Effector memory CD4-positive, alpha-beta T cell (primary cell): Measurements from ENCODE around the gene MAGI3.
"Not testable (repeated sequence)": the region's sequence is repeated elsewhere in the genome, so short reads cannot be mapped to it uniquely, and the experiment has no call there.

Experiments
- DNase-seq, 3 donors: peaks; one replicate each; pipeline ENCODE4 v3.0.0-alpha.2; 2020
- H3K27ac ChIP-seq: 2 replicates; pipeline ENCODE4 v1.7.0; 2013; ENCODE audit warnings: mild to moderate bottlenecking, low read length, moderate library complexity; ENCODE audit not compliant: insufficient read depth, poor library complexity, severe bottlenecking
- H3K27me3 ChIP-seq: replicated peaks from 2 replicates; pipeline ENCODE4 v1.7.0; 2013; ENCODE audit warnings: mild to moderate bottlenecking, low read length; ENCODE audit not compliant: insufficient read depth, control insufficient read depth, poor library complexity, severe bottlenecking
- H3K36me3 ChIP-seq: 2 replicates; pipeline ENCODE4 v1.7.0; 2013; ENCODE audit warnings: mild to moderate bottlenecking, low read length, moderate library complexity; ENCODE audit not compliant: control insufficient read depth, insufficient read depth
- H3K4me1 ChIP-seq: 2 replicates; pipeline ENCODE4 v1.7.0; 2013; ENCODE audit warnings: low read length, mild to moderate bottlenecking; ENCODE audit not compliant: control insufficient read depth, insufficient read depth, poor library complexity, severe bottlenecking
- H3K4me3 ChIP-seq: 2 replicates; pipeline ENCODE4 v1.7.0; 2013; ENCODE audit warnings: low read length, low read depth, mild to moderate bottlenecking; ENCODE audit not compliant: insufficient read depth, poor library complexity, severe bottlenecking
- H3K9me3 ChIP-seq: 2 replicates; pipeline ENCODE4 v1.7.0; 2013; ENCODE audit warnings: mild to moderate bottlenecking, low read length, moderate library complexity; ENCODE audit not compliant: control insufficient read depth

The MAGI3 gene

DNA sequence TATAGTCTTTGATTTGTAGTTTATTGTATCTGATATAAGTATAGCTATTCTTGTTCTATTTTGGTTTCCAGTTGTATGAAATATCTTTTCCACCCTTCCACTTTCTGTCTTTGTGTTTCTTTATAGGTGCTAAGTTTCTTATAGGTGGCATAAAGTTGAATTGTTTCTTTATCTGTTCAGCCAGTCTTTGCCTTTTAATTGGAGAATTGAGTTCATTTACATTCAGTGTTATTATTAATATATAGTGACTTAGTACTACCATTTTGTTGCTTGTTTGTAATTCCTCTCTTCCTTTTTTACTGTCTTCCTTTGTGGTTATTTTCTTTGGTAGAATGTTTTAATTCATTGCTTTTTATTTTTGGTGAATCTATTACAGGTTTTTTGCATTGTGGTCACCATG lies 77.7 kb downstream of the MAGI3 start:
- H3K9me3 ChIP-seq, result no peaks in the 10 kb centered on the region
- H3K27ac ChIP-seq, result no peak overlapping the region
- H3K4me3 ChIP-seq, result no peak overlapping the region
- no peaks in the 10 kb centered on the region for H3K27me3 ChIP-seq
- no peak for DNase-seq
- no peaks in the 10 kb centered on the region for H3K4me1 ChIP-seq
- H3K36me3 ChIP-seq, result no peaks in the 10 kb centered on the region

DNA sequence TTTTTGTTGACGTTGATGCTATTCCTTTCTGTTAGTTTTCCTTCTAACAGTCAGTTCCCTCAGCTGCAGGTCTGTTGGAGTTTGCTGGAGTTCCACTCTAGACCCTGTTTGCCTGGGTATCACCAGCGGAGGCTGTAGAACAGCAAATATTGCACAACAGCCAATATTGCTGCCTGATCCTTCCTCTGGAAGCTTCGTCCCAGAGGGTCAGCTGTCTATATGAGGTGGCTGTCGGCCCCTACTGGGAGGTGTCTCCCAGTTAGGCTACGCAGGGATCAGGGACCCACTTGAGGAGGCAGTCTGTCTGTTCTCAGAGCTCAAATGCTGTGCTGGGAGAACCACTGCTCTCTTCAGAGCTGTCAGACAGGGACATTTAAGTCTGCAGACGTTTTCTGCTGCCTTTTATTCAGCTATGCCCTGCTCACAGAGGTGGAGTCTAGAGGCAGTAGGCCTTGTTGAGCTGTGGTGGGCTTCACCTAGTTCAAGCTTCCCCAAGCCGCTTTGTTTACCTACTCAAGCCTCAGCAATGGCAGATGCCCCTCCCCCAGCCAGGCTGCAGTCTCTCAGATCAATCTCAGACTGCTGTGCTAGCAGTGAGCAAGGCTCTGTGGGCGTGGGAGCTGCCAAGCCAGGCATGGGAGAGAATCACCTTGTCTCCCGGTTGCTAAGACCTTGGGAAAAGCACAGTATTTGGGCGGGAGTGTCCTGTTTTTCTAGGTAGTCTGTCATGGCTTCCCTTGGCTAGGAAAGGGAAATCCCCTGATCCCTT lies 88.3 kb downstream of the MAGI3 start:
- H3K9me3 ChIP-seq, H3K27me3 ChIP-seq, H3K4me1 ChIP-seq, H3K4me3 ChIP-seq, DNase-seq, H3K36me3 ChIP-seq, H3K27ac ChIP-seq: not testable (repeated sequence)

DNA sequence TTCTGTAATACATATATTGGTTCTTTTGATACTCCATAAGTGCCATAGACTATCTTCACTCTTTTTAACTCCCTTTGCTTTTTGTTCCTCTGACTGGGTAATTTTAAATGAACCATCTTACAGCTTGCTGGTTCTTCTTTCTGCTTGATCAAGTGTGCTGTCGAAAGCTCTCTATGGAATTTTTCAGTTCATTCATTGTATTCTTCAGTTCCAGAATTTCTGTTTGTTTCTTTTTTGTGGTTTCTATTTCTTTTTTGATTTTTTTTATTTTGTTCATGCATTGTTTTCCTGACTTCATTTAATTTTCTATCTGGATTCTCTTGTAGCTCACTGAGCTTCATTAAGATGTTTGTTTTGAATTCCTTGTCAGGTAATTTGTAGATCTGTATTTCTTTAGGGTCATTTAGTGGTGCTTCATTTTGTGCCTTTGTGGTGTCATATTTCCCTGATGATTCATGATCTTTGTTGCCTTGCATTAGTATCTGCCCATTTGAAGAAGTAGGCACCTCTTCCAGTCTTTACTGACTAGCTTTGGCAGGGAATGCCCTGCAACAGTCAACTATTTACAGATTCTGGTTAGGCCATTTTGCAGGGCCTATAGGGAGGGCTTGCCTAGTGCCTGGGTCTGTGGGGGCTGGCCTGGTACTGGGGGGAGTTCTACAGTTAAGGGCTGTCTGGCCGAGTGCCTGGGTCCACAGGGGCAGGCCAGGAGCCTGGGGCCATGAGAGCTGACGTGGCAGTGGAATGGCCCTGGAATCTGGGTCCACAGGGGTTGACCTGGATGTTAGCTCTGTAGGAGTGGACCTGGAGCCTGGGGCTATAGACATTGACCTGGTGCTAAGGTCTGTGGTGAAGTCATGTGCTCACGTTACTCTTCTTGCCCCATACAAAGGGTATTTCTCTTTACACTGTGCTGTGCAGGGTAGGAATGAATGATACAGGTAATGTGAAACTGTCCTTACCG lies 89.7 kb downstream of the MAGI3 start:
- Histone ChIP-seq H3K36me3 (no peaks in the 10 kb centered on the region), H3K27me3 (no peaks in the 10 kb centered on the region), H3K4me3 (no peak overlapping the region), H3K4me1 (no peaks in the 10 kb centered on the region), H3K27ac (no peak overlapping the region), H3K9me3 (peaks cover 9% of the 10 kb centered on the region)
- no peak for DNase-seq

GRCh38 chr1:113485131-113485530 lies 94.8 kb downstream of the MAGI3 start:
- H3K9me3 ChIP-seq, H3K27ac ChIP-seq, H3K36me3 ChIP-seq, H3K4me1 ChIP-seq, H3K27me3 ChIP-seq, H3K4me3 ChIP-seq, DNase-seq: not testable (repeated sequence)

GRCh38 chr1:113488576-113489177 lies 98.4 kb downstream of the MAGI3 start:
- DNase-seq, result no peak

GRCh38 chr1:113490384-113490783 lies 100.1 kb downstream of the MAGI3 start:
- Histone ChIP-seq H3K9me3 (no peaks in the 10 kb centered on the region), H3K27ac (no peak overlapping the region), H3K4me3 (no peak overlapping the region), H3K36me3 (no peaks in the 10 kb centered on the region), H3K27me3 (no peaks in the 10 kb centered on the region), H3K4me1 (no peaks in the 10 kb centered on the region)
- no peak for DNase-seq

More at GRCh38 chr1:113488576-113489177, 98.4 kb downstream of the MAGI3 start:
- H3K27ac ChIP-seq, result no peak overlapping the region
- no peaks in the 10 kb centered on the region for H3K4me1 ChIP-seq
- H3K36me3 ChIP-seq, result no peaks in the 10 kb centered on the region
- H3K9me3 ChIP-seq, result no peaks in the 10 kb centered on the region
- H3K4me3 ChIP-seq, result no peak overlapping the region
- H3K27me3 ChIP-seq, result no peaks in the 10 kb centered on the region

- Histone ChIP-seq H3K9me3 (no peaks in the 10 kb centered on the region), H3K4me1 (no peaks in the 10 kb centered on the region), H3K27me3 (no peaks in the 10 kb centered on the region), H3K36me3 (no peaks in the 10 kb centered on the region), H3K4me3 (no peak overlapping the region), H3K27ac (no peak overlapping the region)
- no peak for DNase-seq
Observed at GRCh38 chr1:113493533-113493932, 103.2 kb downstream of the MAGI3 start.

DNA sequence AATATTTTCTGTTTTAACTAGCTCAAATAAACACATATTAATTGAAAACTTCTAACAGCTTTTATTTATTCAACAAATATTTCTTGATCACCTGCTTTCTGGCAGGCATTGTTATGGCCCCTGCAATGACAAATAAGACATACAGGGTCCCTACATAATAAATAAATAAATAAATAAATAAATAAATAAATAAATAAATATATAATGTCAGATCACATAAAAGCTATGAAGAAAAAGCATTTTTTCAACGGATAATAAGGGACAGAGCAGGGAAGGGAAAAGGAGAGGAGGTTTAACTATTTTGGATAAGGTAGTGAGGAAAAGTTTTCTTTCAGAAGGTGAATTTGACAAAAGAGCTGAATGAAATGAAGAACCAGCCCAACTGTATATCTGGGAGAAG lies 115.0 kb downstream of the MAGI3 start:
- no peak overlapping the region for H3K27ac ChIP-seq
- no peaks in the 10 kb centered on the region for H3K4me1 ChIP-seq
- H3K27me3 ChIP-seq, result no peaks in the 10 kb centered on the region
- no peaks in the 10 kb centered on the region for H3K36me3 ChIP-seq
- H3K4me3 ChIP-seq, result no peak overlapping the region
- DNase-seq, result no peak
- H3K9me3 ChIP-seq, result no peaks in the 10 kb centered on the region

DNA sequence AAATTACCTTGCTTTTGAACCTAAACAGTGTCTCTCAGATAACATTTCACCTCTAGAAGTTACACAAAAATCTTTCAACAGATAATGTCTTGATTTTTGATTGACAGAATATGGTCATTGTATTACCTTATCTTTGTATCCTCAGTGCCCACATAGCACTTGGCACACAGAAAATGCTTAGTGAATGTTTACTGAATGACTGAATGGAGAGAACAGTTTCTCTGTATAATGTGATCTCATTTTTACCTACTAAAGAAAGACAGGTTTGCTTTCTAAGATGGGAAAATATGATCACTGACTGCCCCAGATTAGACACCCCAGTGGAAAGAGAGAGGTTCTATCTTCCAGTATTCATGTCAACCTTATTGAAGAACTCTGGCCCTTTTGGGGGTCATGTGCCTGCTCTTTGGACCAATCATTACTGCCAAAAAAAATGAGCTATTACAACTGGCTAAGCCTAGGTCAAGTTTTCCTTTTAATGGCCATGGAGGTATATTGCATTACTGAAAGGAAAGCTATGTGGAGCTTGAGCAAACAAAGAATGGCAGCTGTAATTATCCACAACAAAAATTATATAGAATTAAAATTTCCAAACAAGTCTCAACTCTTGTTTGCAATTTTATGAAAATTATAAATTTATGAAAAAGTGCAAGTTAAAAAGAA lies 117.4 kb downstream of the MAGI3 start:
- Histone ChIP-seq H3K4me3 (no peak overlapping the region), H3K27me3 (no peaks in the 10 kb centered on the region), H3K9me3 (peaks cover 8% of the 10 kb centered on the region)

More for the DNA sequence above, 117.4 kb downstream of the MAGI3 start:
- H3K36me3 ChIP-seq, result no peaks in the 10 kb centered on the region
- no peak for DNase-seq
- no peaks in the 10 kb centered on the region for H3K4me1 ChIP-seq
- no peak overlapping the region for H3K27ac ChIP-seq
